NCI-H2196 (cell line): Measurements from ENCODE around the gene PDF.

Source experiments
- DNase-seq: peaks from one replicate; lab custom pipeline; 2025; ENCODE audit not compliant: unreplicated experiment; lab: John Stamatoyannopoulos, UW

Gene PDF

DNA sequence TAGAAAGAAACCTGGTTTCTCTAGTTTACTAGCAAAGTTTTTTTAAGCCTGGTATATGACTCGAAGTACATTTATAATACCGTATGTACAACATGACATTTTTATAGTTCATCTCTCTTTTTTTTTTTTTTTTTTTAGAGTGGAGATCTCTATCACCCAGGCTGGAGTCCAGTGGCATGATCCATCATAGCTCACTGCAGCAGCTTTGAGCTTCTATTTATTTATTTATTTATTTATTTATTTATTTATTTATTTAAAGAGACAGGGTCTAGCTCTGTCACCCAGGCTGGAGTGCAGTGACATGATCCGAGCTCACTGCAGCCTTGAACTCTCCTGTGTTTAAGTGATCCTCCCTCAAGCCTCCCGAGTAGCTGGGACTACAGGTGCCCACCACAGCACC lies 45.1 kb downstream of the PDF start:
- no peak for DNase-seq

DNA sequence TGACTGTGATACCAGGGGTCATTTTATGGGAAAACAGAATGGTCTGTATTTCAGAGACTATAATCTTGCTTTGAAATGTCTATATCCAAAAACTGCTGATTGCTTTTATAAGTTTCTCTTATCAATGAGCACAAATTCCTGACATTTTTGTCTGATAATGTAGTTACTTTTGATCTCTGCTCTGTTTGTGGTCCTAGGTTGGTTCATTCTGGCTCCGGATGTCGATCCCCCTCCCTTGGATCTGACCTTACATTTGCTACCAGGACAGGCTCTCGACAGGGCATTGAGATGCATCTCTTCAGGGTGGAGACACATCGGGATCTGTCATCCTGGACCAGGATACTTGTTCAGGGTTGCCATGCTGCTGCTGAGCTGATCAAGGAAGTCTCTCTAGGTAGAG lies 46.5 kb downstream of the PDF start:
- no peak for DNase-seq

DNA sequence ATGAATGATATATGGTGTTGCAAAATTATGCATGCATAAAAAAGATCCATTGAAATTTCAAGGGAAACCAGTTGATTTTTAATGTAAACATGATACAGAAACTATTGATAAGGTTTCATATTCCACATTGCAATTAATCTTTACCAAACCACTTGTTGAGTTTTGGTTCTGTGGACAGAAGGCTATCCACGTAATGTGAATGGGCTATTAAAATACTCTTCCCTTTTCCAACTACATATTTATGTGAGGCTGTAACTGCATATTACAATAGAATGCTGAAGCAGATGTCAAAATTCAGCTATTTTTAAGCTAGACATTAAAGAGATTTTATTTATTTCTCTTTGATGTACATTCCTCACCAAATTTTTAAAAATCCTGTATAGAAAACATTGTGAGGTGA lies 53.0 kb downstream of the PDF start:
- no peak for DNase-seq
